Right lobe of liver (tissue), 6 donors: Measurements from ENCODE around the gene ZNF35. TPM values are rescaled to one million over a fixed set of nuclear protein-coding genes. Genes with fewer than 3 reads are reported as not detected.

Source experiments
- ATAC-seq, 4 donors: fragments of 200-7000 bp; cut with Tn5 transposase; one replicate each; pipeline ENCODE4 v1.9.1; 2020; ENCODE audit warnings: mild to moderate bottlenecking in 4 of 4, moderate library complexity in 4 of 4
- DNase-seq, 3 donors: peaks; one replicate each; pipeline ENCODE4 v3.0.0-alpha.2; 2020
- H3K27ac ChIP-seq, 3 donors: fragments of 200-600 bp; one replicate each; pipeline ENCODE4 v1.8.0; 2022
- H3K27me3 ChIP-seq, 2 donors: fragments of 200-600 bp; one replicate each; pipeline ENCODE4 v1.8.0; 2022
- H3K36me3 ChIP-seq, 4 donors: fragments of 200-600 bp; sonication (generic) in 1 of 4; one replicate each; pipeline versions ENCODE4 v1.5.1 to v1.8.0; 2017 to 2022; ENCODE audit warnings: control low read depth in 1 of 4
- H3K4me1 ChIP-seq, 4 donors: fragments of 200-600 bp; sonication (generic) in 1 of 4; one replicate each; pipeline versions ENCODE4 v1.5.1 to v1.8.0; 2017 to 2022; ENCODE audit warnings: control low read depth in 1 of 4
- H3K4me3 ChIP-seq, 3 donors: fragments of 200-600 bp; one replicate each; pipeline ENCODE4 v1.8.0; 2022
- H3K9me3 ChIP-seq, 4 donors: fragments of 200-600 bp; sonication (generic) in 1 of 4; one replicate each; pipeline versions ENCODE4 v1.5.1 to v1.8.0; 2017 to 2022; ENCODE audit warnings: control low read depth in 1 of 4
- CTCF ChIP-seq, 4 donors: fragments of 200-600 bp in 3 of 4; fragments of 450-650 bp in 1 of 4; IDR thresholded peaks; one replicate each; pipeline versions ENCODE4 v1.5.1 to v1.8.0; 2016 to 2022; ENCODE audit warnings: antibody characterized with exemption in 4 of 4, mild to moderate bottlenecking in 2 of 4
- POLR2A ChIP-seq: fragments of 450-650 bp; IDR thresholded peaks from one replicate; pipeline ENCODE4 v1.6.1; 2017; ENCODE audit warnings: antibody characterized with exemption, mild to moderate bottlenecking
- WGBS: methylation state at CpG from one replicate; pipeline ENCODE4 v1.1.6; 2018; ENCODE audit warnings: low coverage, low lambda C conversion rate; ENCODE audit not compliant: insufficient coverage; ENCODE audit errors: missing lambda C conversion rate; 5-methylcytosine and 5-hydroxymethylcytosine counted together
- intact Hi-C, 2 donors: fragments of 100-400 bp; cut with DNase I; formaldehyde crosslinking; loops; one replicate each; pipeline versions ENCODE4 v1.11.2 to v1.14.1; 2022
- total RNA-seq, 6 experiments: library from RNA; depleted of rRNA in 2 of 6; stranded (reverse); fragments of >200 nt in 2 of 6; fragmentation: NEBNext Ultra II Directional in 3 of 6; extraction: Animal tissue kit (Norgen Biotek cat#: 25700) in 3 of 6; gene quantifications; one replicate each; pipeline versions ENCODE4 v1.1.0 to v1.2.4, GENCODE V29; 2016 to 2023
- donor health status: DM: no; HTN: yes; CAD: no.
- donor health status: DM: no; HTN: no; CAD: no.
- donor health status: DM: no; HTN: no; CAD: no.
- donor health status: DM: no; HTN: yes; CAD: no.
- donor health status: DM: no; HTN: yes; CAD: no.

The ZNF35 gene
- total RNA-seq, 6 experiments from 2014 or later, result 1.6 to 3.0 (median 2.1) TPM

- DNase-seq, result no peak
- 95% methylated on average over 1 of the region's 1 CpG for WGBS
- H3K4me1 ChIP-seq, result peaks cover 0 to 5% (median 0%) of the 10 kb centered on the region in 4 donors
- no peak overlapping the region for H3K4me3 ChIP-seq
- TF ChIP-seq POLR2A (no peak), CTCF (IDR thresholded peaks at IDR 0.05) (no peak)
- no peaks in the 10 kb centered on the region for H3K9me3 ChIP-seq
- intact Hi-C loops, result no loop called here
- H3K27ac ChIP-seq, result no peak overlapping the region
- peaks cover 0 to 27% (median 5%) of the 10 kb centered on the region in 4 donors for H3K36me3 ChIP-seq
- no peaks in the 10 kb centered on the region for H3K27me3 ChIP-seq
- ATAC-seq, result no peak
Observed at GRCh38 chr3:44649709-44650108, 1.2 kb downstream of the ZNF35 start.

GRCh38 chr3:44654039-44654438, 5.5 kb downstream of the ZNF35 start:
- Histone ChIP-seq H3K27me3 (no peaks in the 10 kb centered on the region), H3K9me3 (peaks cover 0 to 10% (median 0%) of the 10 kb centered on the region in 4 donors), H3K4me1 (peaks cover 0 to 5% (median 0%) of the 10 kb centered on the region in 4 donors), H3K27ac (no peak overlapping the region), H3K36me3 (peaks cover 0 to 44% (median 16%) of the 10 kb centered on the region in 4 donors), H3K4me3 (no peak overlapping the region)
- intact Hi-C loops, result no loop called here
- ATAC-seq (no peak), DNase-seq (no peak)
- no peak for TF ChIP-seq POLR2A
- TF ChIP-seq CTCF (IDR thresholded peaks at IDR 0.05), result no peak
- WGBS, result 96% methylated on average over 5 of the region's 5 CpGs

- intact Hi-C loops, result no loop called here
- Histone ChIP-seq H3K36me3 (peaks cover 0 to 21% (median 17%) of the 10 kb centered on the region in 4 donors), H3K27me3 (no peaks in the 10 kb centered on the region), H3K9me3 (peaks cover 0 to 12% (median 5%) of the 10 kb centered on the region in 4 donors), H3K4me3 (no peak overlapping the region), H3K27ac (no peak overlapping the region), H3K4me1 (no peaks in the 10 kb centered on the region)
- no peak for TF ChIP-seq POLR2A
- no peak for TF ChIP-seq CTCF (IDR thresholded peaks at IDR 0.05)
- ATAC-seq (no peak), DNase-seq (no peak)
- WGBS, result 91% methylated on average over 7 of the region's 7 CpGs
Observed at GRCh38 chr3:44659015-44659414, 10.5 kb downstream of the ZNF35 start.

GRCh38 chr3:44659434-44659833, 10.9 kb downstream of the ZNF35 start:
- no peaks in the 10 kb centered on the region for H3K4me1 ChIP-seq
- DNase-seq (no peak), ATAC-seq (no peak)
- TF ChIP-seq POLR2A (no peak), CTCF (IDR thresholded peaks at IDR 0.05) (no peak)
- H3K27me3 ChIP-seq, result no peaks in the 10 kb centered on the region
- 77% methylated on average over 3 of the region's 6 CpGs for WGBS
- H3K4me3 ChIP-seq, result no peak overlapping the region
- H3K27ac ChIP-seq, result no peak overlapping the region
- H3K36me3 ChIP-seq, result peaks cover 0 to 21% (median 16%) of the 10 kb centered on the region in 4 donors
- intact Hi-C loops, result no loop called here
- H3K9me3 ChIP-seq, result peaks cover 0 to 12% (median 5%) of the 10 kb centered on the region in 4 donors

- H3K36me3 ChIP-seq, result peaks cover 0 to 21% (median 12%) of the 10 kb centered on the region in 4 donors
- 100% methylated on average over 2 of the region's 2 CpGs for WGBS
- no peaks in the 10 kb centered on the region for H3K4me1 ChIP-seq
- intact Hi-C loops, result no loop called here
- H3K9me3 ChIP-seq, result peaks cover 0 to 12% (median 5%) of the 10 kb centered on the region in 4 donors
- ATAC-seq (no peak), DNase-seq (no peak)
- TF ChIP-seq CTCF (IDR thresholded peaks at IDR 0.05), result no peak
- H3K27me3 ChIP-seq, result no peaks in the 10 kb centered on the region
- H3K27ac ChIP-seq, result no peak overlapping the region
- no peak overlapping the region for H3K4me3 ChIP-seq
Observed at GRCh38 chr3:44661189-44661588, 12.7 kb downstream of the ZNF35 start.
